HepG2 (cell line): ENCODE data around the gene NBPF1. TPM values are rescaled to one million over a fixed set of nuclear protein-coding genes. Genes with fewer than 3 reads are reported as not detected.
"Not testable (repeated sequence)": the region's sequence is repeated elsewhere in the genome, so short reads cannot be mapped to it uniquely, and the experiment has no call there.

ENCODE experiments used
- CBFB ChIP-seq: sonication (generic); formaldehyde crosslinking; IDR thresholded peaks from 2 replicates; pipeline ENCODE4 v1.4.0; 2020; ENCODE audit warnings: missing genetic modification reagents
- ELF3 ChIP-seq: IDR thresholded peaks from 2 replicates; pipeline ENCODE4 v1.6.1; 2016; ENCODE audit warnings: missing genetic modification reagents, missing compliant biosample characterization
- FOXA1 ChIP-seq, 2 experiments: fragments of 450-650 bp in 1 of 2; sonication (generic) in 1 of 2; formaldehyde crosslinking in 1 of 2; IDR thresholded peaks; 2 replicates each; pipeline versions ENCODE4 v1.4.0 to v1.6.1; 2016 to 2020; ENCODE audit warnings: missing genetic modification reagents in 1 of 2
- HNRNPLL ChIP-seq: fragments of 200-400 bp; formaldehyde crosslinking; IDR thresholded peaks from 2 replicates; pipeline ENCODE4 v1.6.1; 2017; ENCODE audit warnings: mild to moderate bottlenecking, low read depth, low read length; ENCODE audit not compliant: poor library complexity, severe bottlenecking
- IKZF5 ChIP-seq: IDR thresholded peaks from 2 replicates; pipeline ENCODE4 v1.6.1; 2018; ENCODE audit warnings: missing genetic modification reagents, mild to moderate bottlenecking, missing compliant biosample characterization
- KAT8 ChIP-seq: IDR thresholded peaks from 2 replicates; pipeline ENCODE4 v1.6.1; 2016; ENCODE audit warnings: missing genetic modification reagents, missing compliant biosample characterization
- KDM2A ChIP-seq: sonication (generic); formaldehyde crosslinking; IDR thresholded peaks from 2 replicates; pipeline ENCODE4 v1.4.0; 2020; ENCODE audit warnings: low read depth, missing genetic modification reagents, borderline replicate concordance
- KDM3A ChIP-seq: IDR thresholded peaks from 2 replicates; pipeline ENCODE4 v1.6.1; 2018; ENCODE audit warnings: low read depth, missing compliant biosample characterization
- MEIS2 ChIP-seq: sonication (generic); formaldehyde crosslinking; IDR thresholded peaks from 2 replicates; pipeline ENCODE4 v1.9.0; 2021; ENCODE audit warnings: mild to moderate bottlenecking, missing genetic modification reagents
- NKX3-1 ChIP-seq: sonication (generic); formaldehyde crosslinking; IDR thresholded peaks from 2 replicates; pipeline ENCODE4 v1.5.0; 2020; ENCODE audit warnings: missing genetic modification reagents
- ONECUT2 ChIP-seq: sonication (generic); formaldehyde crosslinking; IDR thresholded peaks from 2 replicates; pipeline ENCODE4 v1.4.0; 2020; ENCODE audit warnings: missing genetic modification reagents
- SAP130 ChIP-seq: IDR thresholded peaks from 2 replicates; pipeline ENCODE4 v1.6.1; 2016; ENCODE audit warnings: low read depth
- UBTF ChIP-seq: sonication (generic); formaldehyde crosslinking; IDR thresholded peaks from 2 replicates; pipeline ENCODE4 v1.4.0; 2020; ENCODE audit warnings: mild to moderate bottlenecking, missing genetic modification reagents
- ZFY ChIP-seq: sonication (generic); formaldehyde crosslinking; IDR thresholded peaks from 2 replicates; pipeline ENCODE4 v1.4.0; 2020; ENCODE audit warnings: missing genetic modification reagents
- ZNF160 ChIP-seq: sonication (generic); formaldehyde crosslinking; IDR thresholded peaks from 2 replicates; pipeline ENCODE4 v1.8.0; 2022; ENCODE audit warnings: mild to moderate bottlenecking, inconsistent platforms, missing genetic modification reagents
- ZNF614 ChIP-seq: IDR thresholded peaks from 2 replicates; pipeline ENCODE4 v1.6.1; 2018; ENCODE audit warnings: missing biosample characterization, missing genetic modification reagents, inconsistent platforms, borderline replicate concordance
- ZNF704 ChIP-seq: sonication (generic); formaldehyde crosslinking; IDR thresholded peaks from 2 replicates; pipeline ENCODE4 v1.8.1; 2023; ENCODE audit warnings: mild to moderate bottlenecking, inconsistent platforms, moderate library complexity, missing genetic modification reagents, borderline replicate concordance
- ZNF766 ChIP-seq: sonication (generic); formaldehyde crosslinking; IDR thresholded peaks from 2 replicates; pipeline ENCODE4 v1.5.0; 2020; ENCODE audit warnings: missing genetic modification reagents, borderline replicate concordance
- ZNF777 ChIP-seq: sonication (generic); formaldehyde crosslinking; IDR thresholded peaks from 2 replicates; pipeline ENCODE4 v1.4.0; 2020; ENCODE audit warnings: missing genetic modification reagents
- polyA plus RNA-seq, 8 experiments: library from polyadenylated mRNA; depleted of rRNA in 3 of 8; stranded (reverse) in 7 of 8; unstranded in 1 of 8; fragments of >200 nt; fragmentation: Illumina TruSeq in 4 of 8; extraction: Trizol in 4 of 8; gene quantifications; 2 replicates each; pipeline versions ENCODE4 v1.2.1 to v1.2.3, GENCODE V29; 2011 to 2016; ENCODE audit warnings: low read depth in 4 of 8, missing spikeins in 1 of 8, mixed read lengths in 1 of 8; ENCODE audit not compliant: insufficient read depth in 1 of 8
- total RNA-seq, 5 experiments: library from RNA; depleted of rRNA; stranded (reverse); fragments of >200 nt; fragmentation: Illumina TruSeq; extraction: Trizol; gene quantifications; 2 replicates each; pipeline ENCODE4 v1.2.3, GENCODE V29; 2016; ENCODE audit warnings: low read depth in 1 of 5
- TF ChIP-seq, protein P1 (sequence below), 2 experiments: sonication (generic) in 1 of 2; formaldehyde crosslinking in 1 of 2; IDR thresholded peaks; 2 replicates each; pipeline versions ENCODE4 v1.4.0 to v1.6.1; 2018 to 2020; ENCODE audit warnings: missing genetic modification reagents in 2 of 2, borderline replicate concordance in 1 of 2, low read depth in 1 of 2, mild to moderate bottlenecking in 1 of 2, missing biosample characterization in 1 of 2
- TF ChIP-seq, protein P2 (sequence below): IDR thresholded peaks from 2 replicates; pipeline ENCODE4 v1.6.1; 2018; ENCODE audit warnings: missing genetic modification reagents

The NBPF1 gene
- total and polyA plus RNA-seq, 2 of the 13 experiments (the other 11 are each of a cell fraction or from before 2014, with no cell fraction given) = 30.3 to 35.6 TPM

GRCh38 chr1:16534829-16535456, 78.4 kb downstream of the NBPF1 start (continued):
- TF ChIP-seq ELF3 (CRISPR knock-in tag) (peak; percentile 55; the same call in 1 of the 2 replicates), ZNF704 (CRISPR knock-in tag) (0 out of 2 replicates have a peak, but pooled peaks have one; percentile 39), SAP130 (CRISPR knock-in tag) (peak; percentile 63; the same call in 1 of the 2 replicates), ZFY (CRISPR knock-in tag) (peak; percentile 65), FOXA1 (CRISPR knock-in tag; IDR thresholded peaks at IDR 0.05) (0 out of 2 replicates have a peak, but pooled peaks have one; percentile 12), ONECUT2 (CRISPR knock-in tag) (0 out of 2 replicates have a peak, but pooled peaks have one; percentile 23), ZNF614 (0 out of 2 replicates have a peak, but pooled peaks have one; percentile 40), IKZF5 (CRISPR knock-in tag) (0 out of 2 replicates have a peak, but pooled peaks have one; percentile 24), KAT8 (CRISPR knock-in tag) (0 out of 2 replicates have a peak, but pooled peaks have one; percentile 24), KDM3A (peak; percentile 50; the same call in 1 of the 2 replicates), ZNF766 (CRISPR knock-in tag) (0 out of 2 replicates have a peak, but pooled peaks have one; percentile 49), MEIS2 (CRISPR knock-in tag) (peak; percentile 55; the same call in 1 of the 2 replicates), HNRNPLL (peak; percentile 44), UBTF (CRISPR knock-in tag) (peak; percentile 77), CBFB (CRISPR knock-in tag) (0 out of 2 replicates have a peak, but pooled peaks have one; percentile 7), ZNF777 (CRISPR knock-in tag) (peak; percentile 56; the same call in 1 of the 2 replicates), NKX3-1 (CRISPR knock-in tag) (0 out of 2 replicates have a peak, but pooled peaks have one; percentile 30), KDM2A (CRISPR knock-in tag) (0 out of 2 replicates have a peak, but pooled peaks have one; percentile 29), ZNF160 (CRISPR knock-in tag) (peak; percentile 65; the same call in 1 of the 2 replicates)
- not testable (repeated sequence) for TF ChIP-seq FOXA1 (IDR thresholded peaks at IDR 0.05)
- TF ChIP-seq, protein P1, sequence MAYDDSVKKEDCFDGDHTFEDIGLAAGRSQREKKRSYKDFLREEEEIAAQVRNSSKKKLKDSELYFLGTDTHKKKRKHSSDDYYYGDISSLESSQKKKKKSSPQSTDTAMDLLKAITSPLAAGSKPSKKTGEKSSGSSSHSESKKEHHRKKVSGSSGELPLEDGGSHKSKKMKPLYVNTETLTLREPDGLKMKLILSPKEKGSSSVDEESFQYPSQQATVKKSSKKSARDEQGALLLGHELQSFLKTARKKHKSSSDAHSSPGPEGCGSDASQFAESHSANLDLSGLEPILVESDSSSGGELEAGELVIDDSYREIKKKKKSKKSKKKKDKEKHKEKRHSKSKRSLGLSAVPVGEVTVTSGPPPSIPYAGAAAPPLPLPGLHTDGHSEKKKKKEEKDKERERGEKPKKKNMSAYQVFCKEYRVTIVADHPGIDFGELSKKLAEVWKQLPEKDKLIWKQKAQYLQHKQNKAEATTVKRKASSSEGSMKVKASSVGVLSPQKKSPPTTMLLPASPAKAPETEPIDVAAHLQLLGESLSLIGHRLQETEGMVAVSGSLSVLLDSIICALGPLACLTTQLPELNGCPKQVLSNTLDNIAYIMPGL (CRISPR knock-in tag; IDR thresholded peaks at IDR 0.05; ENCODE audit: borderline replicate concordance in 1 of 2, low read depth in 1 of 2) = peak; percentile 60 to 95
- TF ChIP-seq, protein P2, sequence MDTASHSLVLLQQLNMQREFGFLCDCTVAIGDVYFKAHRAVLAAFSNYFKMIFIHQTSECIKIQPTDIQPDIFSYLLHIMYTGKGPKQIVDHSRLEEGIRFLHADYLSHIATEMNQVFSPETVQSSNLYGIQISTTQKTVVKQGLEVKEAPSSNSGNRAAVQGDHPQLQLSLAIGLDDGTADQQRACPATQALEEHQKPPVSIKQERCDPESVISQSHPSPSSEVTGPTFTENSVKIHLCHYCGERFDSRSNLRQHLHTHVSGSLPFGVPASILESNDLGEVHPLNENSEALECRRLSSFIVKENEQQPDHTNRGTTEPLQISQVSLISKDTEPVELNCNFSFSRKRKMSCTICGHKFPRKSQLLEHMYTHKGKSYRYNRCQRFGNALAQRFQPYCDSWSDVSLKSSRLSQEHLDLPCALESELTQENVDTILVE (CRISPR knock-in tag) = 0 out of 2 replicates have a peak, but pooled peaks have one; percentile 30
